WTC11 (cell line): Measurements from ENCODE around the gene KRT6A. TPM values are rescaled to one million over a fixed set of nuclear protein-coding genes. Genes with fewer than 3 reads are reported as not detected.

Source experiments
- ATAC-seq: fragments of 200-7000 bp; cut with Tn5 transposase; 2 replicates; pipeline ENCODE4 v1.10.0; 2021; ENCODE audit warnings: mild to moderate bottlenecking, moderate library complexity
- CTCF ChIA-PET: fragments of 300-600 bp; sonication (Branson Sonifier 250); formaldehyde crosslinking; loops from one replicate; lab custom pipeline; 2021; ENCODE audit warnings: antibody characterized with exemption; lab: Charles Lee
- POLR2A ChIA-PET: fragments of 350-600 bp; sonication (Branson Sonifier 250); formaldehyde crosslinking; loops from one replicate; lab custom pipeline; 2021; ENCODE audit warnings: antibody characterized with exemption; lab: Charles Lee
- DNase-seq: peaks from one replicate; pipeline ENCODE4 v3.0.0; 2021; ENCODE audit warnings: low spot score
- H3K27ac Mint-ChIP-seq: 2 replicates; pipeline ENCODE4 v1.8.0; 2021; ENCODE audit warnings: mixed read lengths
- H3K27me3 Mint-ChIP-seq: 2 replicates; pipeline ENCODE4 v1.8.0; 2021; ENCODE audit warnings: low read depth, mild to moderate bottlenecking, moderate library complexity, mixed read lengths
- H3K36me3 Mint-ChIP-seq: 2 replicates; pipeline ENCODE4 v1.8.0; 2021; ENCODE audit warnings: mixed read lengths
- H3K4me1 Mint-ChIP-seq: 2 replicates; pipeline ENCODE4 v1.8.0; 2022; ENCODE audit warnings: mixed read lengths
- H3K4me3 Mint-ChIP-seq: 2 replicates; pipeline ENCODE4 v1.8.0; 2021; ENCODE audit warnings: mild to moderate bottlenecking, moderate library complexity, mixed read lengths
- H3K9me3 Mint-ChIP-seq: 2 replicates; pipeline ENCODE4 v1.8.0; 2021; ENCODE audit warnings: mixed read lengths
- ATF1 ChIP-seq: sonication (generic); formaldehyde crosslinking; IDR thresholded peaks from 2 replicates; pipeline ENCODE4 v1.8.1; 2023; ENCODE audit warnings: mild to moderate bottlenecking, moderate library complexity, missing genetic modification reagents
- ATF6 ChIP-seq: sonication (generic); formaldehyde crosslinking; IDR thresholded peaks from 2 replicates; pipeline ENCODE4 v1.8.1; 2023; ENCODE audit warnings: mild to moderate bottlenecking, missing genetic modification reagents
- E2F1 ChIP-seq: sonication (generic); formaldehyde crosslinking; IDR thresholded peaks from 2 replicates; pipeline ENCODE4 v1.8.0; 2022; ENCODE audit warnings: mild to moderate bottlenecking, missing genetic modification reagents
- GRHL2 ChIP-seq: fragments of 250-450 bp; sonication (Bioruptor Pico); IDR thresholded peaks from 2 replicates; pipeline ENCODE4 v1.8.0; 2022; ENCODE audit warnings: mild to moderate bottlenecking, moderate library complexity; ENCODE audit not compliant: insufficient replicate concordance, severe bottlenecking
- IRF1 ChIP-seq: sonication (generic); formaldehyde crosslinking; IDR thresholded peaks from 2 replicates; pipeline ENCODE4 v1.8.0; 2023; ENCODE audit warnings: missing genetic modification reagents
- JAZF1 ChIP-seq: fragments of 250-450 bp; sonication (Bioruptor Pico); IDR thresholded peaks from 2 replicates; pipeline ENCODE4 v1.9.0; 2021; ENCODE audit warnings: moderate library complexity, mild to moderate bottlenecking, inconsistent platforms
- MXD4 ChIP-seq: fragments of 250-450 bp; sonication (Bioruptor Pico); IDR thresholded peaks from 2 replicates; pipeline ENCODE4 v1.8.0; 2021; ENCODE audit warnings: mild to moderate bottlenecking, moderate library complexity, borderline replicate concordance
- NFE2L1 ChIP-seq: sonication (generic); formaldehyde crosslinking; IDR thresholded peaks from 2 replicates; pipeline ENCODE4 v1.8.1; 2023; ENCODE audit warnings: missing genetic modification reagents
- RELA ChIP-seq: sonication (generic); formaldehyde crosslinking; IDR thresholded peaks from 2 replicates; pipeline ENCODE4 v1.8.1; 2022; ENCODE audit warnings: missing genetic modification reagents, mild to moderate bottlenecking, borderline replicate concordance
- SOX15 ChIP-seq: fragments of 250-450 bp; sonication (Bioruptor Pico); IDR thresholded peaks from 2 replicates; pipeline ENCODE4 v1.9.0; 2021; ENCODE audit warnings: mild to moderate bottlenecking
- SP1 ChIP-seq: sonication (generic); formaldehyde crosslinking; conservative IDR thresholded peaks from 2 replicates; pipeline ENCODE4 v1.8.1; 2022; ENCODE audit warnings: missing genetic modification reagents
- TEAD4 ChIP-seq: sonication (generic); formaldehyde crosslinking; IDR thresholded peaks from 2 replicates; pipeline ENCODE4 v1.8.0; 2022; ENCODE audit warnings: mild to moderate bottlenecking, missing genetic modification reagents
- ZNF232 ChIP-seq: sonication (generic); formaldehyde crosslinking; IDR thresholded peaks from 2 replicates; pipeline ENCODE4 v1.8.0; 2022; ENCODE audit warnings: mild to moderate bottlenecking, missing genetic modification reagents
- ZNF416 ChIP-seq: fragments of 250-450 bp; sonication (Bioruptor Pico); IDR thresholded peaks from 2 replicates; pipeline ENCODE4 v1.9.0; 2021; ENCODE audit warnings: mild to moderate bottlenecking, inconsistent platforms
- total RNA-seq: library from RNA; stranded (reverse); gene quantifications from 3 replicates; pipeline ENCODE4 v1.2.3, GENCODE V29; 2021
- TF ChIP-seq, protein P1 (sequence below): sonication (generic); formaldehyde crosslinking; IDR thresholded peaks from 2 replicates; pipeline ENCODE4 v1.8.0; 2022; ENCODE audit warnings: mild to moderate bottlenecking, missing genetic modification reagents
- TF ChIP-seq, protein P2 (sequence below): sonication (generic); formaldehyde crosslinking; IDR thresholded peaks from 2 replicates; pipeline ENCODE4 v1.8.1; 2022; ENCODE audit warnings: low read depth, mild to moderate bottlenecking, moderate library complexity, missing genetic modification reagents, borderline replicate concordance
- TF ChIP-seq, protein P3 (sequence below): sonication (generic); formaldehyde crosslinking; conservative IDR thresholded peaks from 2 replicates; pipeline ENCODE4 v1.8.1; 2023; ENCODE audit warnings: mild to moderate bottlenecking, low read depth, missing genetic modification reagents, moderate library complexity
- TF ChIP-seq, protein P4 (sequence below): sonication (generic); formaldehyde crosslinking; conservative IDR thresholded peaks from 2 replicates; pipeline ENCODE4 v1.8.1; 2022; ENCODE audit warnings: mild to moderate bottlenecking, missing genetic modification reagents
- TF ChIP-seq, protein P5 (sequence below): fragments of 200-600 bp; IDR thresholded peaks from 2 replicates; pipeline ENCODE4 v1.8.0; 2022; ENCODE audit warnings: antibody characterized with exemption

Gene KRT6A
- total RNA-seq, 1 experiment from 2014 or later = not detected

GRCh38 chr12:52452101-52452500 lies 41.0 kb downstream of the KRT6A start, which contains the start of gene KRT6B:
Gene KRT6B (minus strand): TSS chr12:52452146. CDS start chr12:52452078, 68 bp downstream.
- H3K4me1 Mint-ChIP-seq = peaks cover 14% of the 10 kb centered on the region
- ATAC-seq = no peak
- TF ChIP-seq, protein P1, sequence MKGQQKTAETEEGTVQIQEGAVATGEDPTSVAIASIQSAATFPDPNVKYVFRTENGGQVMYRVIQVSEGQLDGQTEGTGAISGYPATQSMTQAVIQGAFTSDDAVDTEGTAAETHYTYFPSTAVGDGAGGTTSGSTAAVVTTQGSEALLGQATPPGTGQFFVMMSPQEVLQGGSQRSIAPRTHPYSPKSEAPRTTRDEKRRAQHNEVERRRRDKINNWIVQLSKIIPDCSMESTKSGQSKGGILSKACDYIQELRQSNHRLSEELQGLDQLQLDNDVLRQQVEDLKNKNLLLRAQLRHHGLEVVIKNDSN (CRISPR knock-in tag) = no peak
- TF ChIP-seq ZNF232 = no peak
- TF ChIP-seq MXD4 (CRISPR knock-in tag) = no peak
- TF ChIP-seq NFE2L1 (CRISPR knock-in tag) = no peak
- no peak for TF ChIP-seq IRF1 (CRISPR knock-in tag)
- TF ChIP-seq, protein P2, sequence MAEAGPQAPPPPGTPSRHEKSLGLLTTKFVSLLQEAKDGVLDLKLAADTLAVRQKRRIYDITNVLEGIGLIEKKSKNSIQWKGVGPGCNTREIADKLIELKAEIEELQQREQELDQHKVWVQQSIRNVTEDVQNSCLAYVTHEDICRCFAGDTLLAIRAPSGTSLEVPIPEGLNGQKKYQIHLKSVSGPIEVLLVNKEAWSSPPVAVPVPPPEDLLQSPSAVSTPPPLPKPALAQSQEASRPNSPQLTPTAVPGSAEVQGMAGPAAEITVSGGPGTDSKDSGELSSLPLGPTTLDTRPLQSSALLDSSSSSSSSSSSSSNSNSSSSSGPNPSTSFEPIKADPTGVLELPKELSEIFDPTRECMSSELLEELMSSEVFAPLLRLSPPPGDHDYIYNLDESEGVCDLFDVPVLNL (CRISPR knock-in tag) = no peak
- TF ChIP-seq E2F1 (CRISPR knock-in tag) = no peak
- no peak for TF ChIP-seq ATF1 (CRISPR knock-in tag)
- no peak for TF ChIP-seq ATF6
- TF ChIP-seq SOX15 (CRISPR knock-in tag) = no peak
- TF ChIP-seq, protein P3, sequence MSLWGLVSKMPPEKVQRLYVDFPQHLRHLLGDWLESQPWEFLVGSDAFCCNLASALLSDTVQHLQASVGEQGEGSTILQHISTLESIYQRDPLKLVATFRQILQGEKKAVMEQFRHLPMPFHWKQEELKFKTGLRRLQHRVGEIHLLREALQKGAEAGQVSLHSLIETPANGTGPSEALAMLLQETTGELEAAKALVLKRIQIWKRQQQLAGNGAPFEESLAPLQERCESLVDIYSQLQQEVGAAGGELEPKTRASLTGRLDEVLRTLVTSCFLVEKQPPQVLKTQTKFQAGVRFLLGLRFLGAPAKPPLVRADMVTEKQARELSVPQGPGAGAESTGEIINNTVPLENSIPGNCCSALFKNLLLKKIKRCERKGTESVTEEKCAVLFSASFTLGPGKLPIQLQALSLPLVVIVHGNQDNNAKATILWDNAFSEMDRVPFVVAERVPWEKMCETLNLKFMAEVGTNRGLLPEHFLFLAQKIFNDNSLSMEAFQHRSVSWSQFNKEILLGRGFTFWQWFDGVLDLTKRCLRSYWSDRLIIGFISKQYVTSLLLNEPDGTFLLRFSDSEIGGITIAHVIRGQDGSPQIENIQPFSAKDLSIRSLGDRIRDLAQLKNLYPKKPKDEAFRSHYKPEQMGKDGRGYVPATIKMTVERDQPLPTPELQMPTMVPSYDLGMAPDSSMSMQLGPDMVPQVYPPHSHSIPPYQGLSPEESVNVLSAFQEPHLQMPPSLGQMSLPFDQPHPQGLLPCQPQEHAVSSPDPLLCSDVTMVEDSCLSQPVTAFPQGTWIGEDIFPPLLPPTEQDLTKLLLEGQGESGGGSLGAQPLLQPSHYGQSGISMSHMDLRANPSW = no peak
- no peak for TF ChIP-seq RELA
- TF ChIP-seq, protein P4, sequence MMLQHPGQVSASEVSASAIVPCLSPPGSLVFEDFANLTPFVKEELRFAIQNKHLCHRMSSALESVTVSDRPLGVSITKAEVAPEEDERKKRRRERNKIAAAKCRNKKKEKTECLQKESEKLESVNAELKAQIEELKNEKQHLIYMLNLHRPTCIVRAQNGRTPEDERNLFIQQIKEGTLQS = no peak
- no peak for TF ChIP-seq TEAD4 (CRISPR knock-in tag)
- no peak for TF ChIP-seq ZNF416
- no peak for TF ChIP-seq SP1 (CRISPR knock-in tag)
- TF ChIP-seq, protein P5, sequence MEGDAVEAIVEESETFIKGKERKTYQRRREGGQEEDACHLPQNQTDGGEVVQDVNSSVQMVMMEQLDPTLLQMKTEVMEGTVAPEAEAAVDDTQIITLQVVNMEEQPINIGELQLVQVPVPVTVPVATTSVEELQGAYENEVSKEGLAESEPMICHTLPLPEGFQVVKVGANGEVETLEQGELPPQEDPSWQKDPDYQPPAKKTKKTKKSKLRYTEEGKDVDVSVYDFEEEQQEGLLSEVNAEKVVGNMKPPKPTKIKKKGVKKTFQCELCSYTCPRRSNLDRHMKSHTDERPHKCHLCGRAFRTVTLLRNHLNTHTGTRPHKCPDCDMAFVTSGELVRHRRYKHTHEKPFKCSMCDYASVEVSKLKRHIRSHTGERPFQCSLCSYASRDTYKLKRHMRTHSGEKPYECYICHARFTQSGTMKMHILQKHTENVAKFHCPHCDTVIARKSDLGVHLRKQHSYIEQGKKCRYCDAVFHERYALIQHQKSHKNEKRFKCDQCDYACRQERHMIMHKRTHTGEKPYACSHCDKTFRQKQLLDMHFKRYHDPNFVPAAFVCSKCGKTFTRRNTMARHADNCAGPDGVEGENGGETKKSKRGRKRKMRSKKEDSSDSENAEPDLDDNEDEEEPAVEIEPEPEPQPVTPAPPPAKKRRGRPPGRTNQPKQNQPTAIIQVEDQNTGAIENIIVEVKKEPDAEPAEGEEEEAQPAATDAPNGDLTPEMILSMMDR = no peak
- TF ChIP-seq JAZF1 (CRISPR knock-in tag) = no peak
- no peak for TF ChIP-seq GRHL2 (CRISPR knock-in tag)
- ChIA-PET POLR2A (no interaction called here), CTCF (no interaction called here)
- H3K27me3 Mint-ChIP-seq = no peaks in the 10 kb centered on the region; the same call in none of the 2 replicates
- no peak for DNase-seq
- H3K27ac Mint-ChIP-seq = no peak within 1 kb of the TSS
- H3K9me3 Mint-ChIP-seq = peaks cover 22% of the 10 kb centered on the region
- H3K4me3 Mint-ChIP-seq = no peak within 1 kb of the TSS
- H3K36me3 Mint-ChIP-seq = peaks cover 8% of the 10 kb centered on the region
